Thymus (tissue), 11 donors: ENCODE data around the gene ZNF385B. TPM values are rescaled to one million over a fixed set of nuclear protein-coding genes. Genes with fewer than 3 reads are reported as not detected.

Experiments
- DNase-seq, 9 donors: peaks; one replicate each; pipeline ENCODE4 v3.0.0-alpha.2; 2013; ENCODE audit warnings: low spot score in 9 of 9, low read depth in 6 of 9, missing footprints in 1 of 9
- H3K27ac ChIP-seq, 2 donors: one replicate each; pipeline ENCODE4 v1.5.1; 2013; ENCODE audit warnings: control low read depth in 1 of 2, low read depth in 1 of 2, low read length in 1 of 2, mild to moderate bottlenecking in 1 of 2, moderate library complexity in 1 of 2
- H3K27me3 ChIP-seq, 2 donors: one replicate each; pipeline ENCODE4 v1.5.1; 2013; ENCODE audit warnings: low read length in 1 of 2; ENCODE audit not compliant: control insufficient read depth in 2 of 2, insufficient read depth in 1 of 2
- H3K36me3 ChIP-seq, 2 donors: one replicate each; pipeline ENCODE4 v1.5.1; 2013; ENCODE audit warnings: low read length in 1 of 2, mild to moderate bottlenecking in 1 of 2, moderate library complexity in 1 of 2; ENCODE audit not compliant: control insufficient read depth in 2 of 2, insufficient read depth in 2 of 2
- H3K4me1 ChIP-seq, 2 donors: one replicate each; pipeline ENCODE4 v1.5.1; 2013; ENCODE audit warnings: low read length in 2 of 2; ENCODE audit not compliant: control insufficient read depth in 2 of 2, insufficient read depth in 2 of 2
- H3K4me3 ChIP-seq, 2 donors: one replicate each; pipeline ENCODE4 v1.5.1; 2013; ENCODE audit warnings: low read length in 2 of 2, control low read depth in 1 of 2, mild to moderate bottlenecking in 1 of 2
- H3K9me3 ChIP-seq, 2 donors: one replicate each; pipeline ENCODE4 v1.5.1; 2013; ENCODE audit warnings: low read length in 1 of 2, mild to moderate bottlenecking in 1 of 2; ENCODE audit not compliant: control insufficient read depth in 2 of 2, insufficient read depth in 1 of 2
- WGBS: extraction: QIAGEN DNeasy Blood & Tissue Kit; methylation state at CpG from one replicate; pipeline ENCODE4 v1.1.7; 2013; 5-methylcytosine and 5-hydroxymethylcytosine counted together
- polyA plus RNA-seq: library from polyadenylated mRNA; stranded (reverse); fragments of 200-250 nt; gene quantifications from one replicate; pipeline ENCODE4 v1.2.3, GENCODE V29; 2013
- total RNA-seq: library from RNA; stranded (reverse); fragments of 120-200 nt; gene quantifications from one replicate; pipeline ENCODE4 v1.2.4, GENCODE V29; 2013
- donor health status: healthy.

Gene ZNF385B
- total and polyA plus RNA-seq, 2 donors, result 0.14 to 2.0 TPM

DNA sequence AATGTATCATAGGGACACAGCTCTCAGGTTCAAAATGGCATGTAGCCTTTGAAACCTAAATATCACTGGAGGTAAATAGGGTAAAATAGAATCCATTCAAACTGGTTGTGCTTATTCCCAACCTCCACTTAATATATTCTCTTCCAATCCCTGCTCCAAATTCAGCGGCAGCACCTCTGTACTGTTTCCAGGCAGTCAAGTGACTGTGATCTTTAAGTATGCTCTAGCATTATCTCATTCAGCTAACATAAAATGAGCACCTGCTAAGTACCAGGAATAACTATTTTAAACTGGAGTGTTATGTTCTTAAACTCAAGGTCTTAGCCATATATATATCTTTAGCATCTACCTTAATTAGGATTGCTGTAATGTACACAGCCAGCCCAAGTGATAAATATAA, 327.5 kb downstream of the ZNF385B start:
- Histone ChIP-seq H3K4me1 (no peaks in the 10 kb centered on the region), H3K36me3 (no peaks in the 10 kb centered on the region), H3K4me3 (no peak overlapping the region), H3K9me3 (no peaks in the 10 kb centered on the region), H3K27me3 (no peaks in the 10 kb centered on the region), H3K27ac (no peak overlapping the region)
- no peak for DNase-seq
- WGBS, result 97% methylated on average over 1 of the region's 1 CpG

DNA sequence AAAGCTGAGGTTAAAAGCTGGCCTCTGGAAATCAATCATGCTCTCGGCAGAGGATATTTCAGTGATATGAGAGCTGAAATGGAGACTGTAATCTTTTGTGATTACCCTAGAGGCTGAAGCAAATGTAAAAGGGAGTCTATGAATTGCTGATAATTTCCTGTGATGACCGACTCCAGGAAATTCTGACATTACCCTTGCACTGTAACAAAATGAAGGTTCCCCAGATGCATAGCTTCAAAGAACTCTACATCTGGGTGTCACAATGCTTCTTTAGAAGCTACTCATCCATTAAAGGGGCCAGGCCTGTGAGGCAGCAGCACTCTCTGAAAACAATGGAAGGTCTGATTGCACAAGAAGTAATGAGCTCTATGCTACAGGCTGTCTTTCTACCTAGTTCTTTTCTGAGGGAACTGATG, 328.5 kb downstream of the ZNF385B start:
- WGBS, result 91% methylated on average over 2 of the region's 2 CpGs
- H3K27ac ChIP-seq, result no peak overlapping the region
- H3K9me3 ChIP-seq, result no peaks in the 10 kb centered on the region
- no peak overlapping the region for H3K4me3 ChIP-seq
- H3K27me3 ChIP-seq, result no peaks in the 10 kb centered on the region
- H3K4me1 ChIP-seq, result no peaks in the 10 kb centered on the region
- no peak for DNase-seq
- H3K36me3 ChIP-seq, result no peaks in the 10 kb centered on the region

GRCh38 chr2:179528576-179529069, 332.8 kb downstream of the ZNF385B start:
- Histone ChIP-seq H3K27me3 (no peaks in the 10 kb centered on the region), H3K27ac (no peak overlapping the region), H3K36me3 (no peaks in the 10 kb centered on the region), H3K9me3 (no peaks in the 10 kb centered on the region), H3K4me1 (no peaks in the 10 kb centered on the region), H3K4me3 (no peak overlapping the region)
- 94% methylated on average over 2 of the region's 2 CpGs for WGBS
- no peak for DNase-seq

- H3K9me3 ChIP-seq, result no peaks in the 10 kb centered on the region
- no peak for DNase-seq
- no peak overlapping the region for H3K27ac ChIP-seq
- H3K36me3 ChIP-seq, result no peaks in the 10 kb centered on the region
- no peaks in the 10 kb centered on the region for H3K4me1 ChIP-seq
- H3K4me3 ChIP-seq, result no peak overlapping the region
- H3K27me3 ChIP-seq, result no peaks in the 10 kb centered on the region
- 92% methylated on average over 3 of the region's 3 CpGs for WGBS
These were observed 336.1 kb downstream of the ZNF385B start for GRCh38 chr2:179525340-179525739.

GRCh38 chr2:179524809-179525339, 336.5 kb downstream of the ZNF385B start:
- Histone ChIP-seq H3K36me3 (no peaks in the 10 kb centered on the region), H3K27me3 (no peaks in the 10 kb centered on the region), H3K4me3 (no peak overlapping the region), H3K9me3 (no peaks in the 10 kb centered on the region), H3K27ac (no peak overlapping the region), H3K4me1 (no peaks in the 10 kb centered on the region)
- WGBS, result 84% methylated on average over 5 of the region's 5 CpGs
- DNase-seq, result no peak

GRCh38 chr2:179521944-179522343, 339.5 kb downstream of the ZNF385B start:
- Histone ChIP-seq H3K4me1 (no peaks in the 10 kb centered on the region), H3K27me3 (no peaks in the 10 kb centered on the region), H3K27ac (no peak overlapping the region), H3K4me3 (no peak overlapping the region), H3K36me3 (no peaks in the 10 kb centered on the region), H3K9me3 (no peaks in the 10 kb centered on the region)
- WGBS, result 88% methylated on average over 1 of the region's 1 CpG
- DNase-seq, result no peak

DNA sequence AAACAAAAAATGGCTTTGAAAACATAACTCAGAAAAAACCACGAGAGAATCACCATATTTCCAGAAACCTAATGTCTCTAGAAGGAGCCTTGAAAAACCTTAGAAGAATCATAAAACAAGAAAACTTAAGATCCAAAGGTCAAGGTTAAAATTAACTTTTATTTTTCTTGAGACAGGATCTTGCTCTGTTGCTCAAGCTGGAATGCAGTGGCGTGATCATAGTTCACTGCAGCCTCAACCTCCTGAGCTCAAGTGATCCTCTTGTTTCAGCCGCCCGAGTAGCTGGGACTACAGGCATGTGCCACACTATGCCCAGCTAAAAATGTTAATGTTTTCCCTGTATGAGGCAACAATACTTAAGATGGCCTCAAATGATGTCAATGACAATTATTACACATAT, 342.6 kb downstream of the ZNF385B start:
- Histone ChIP-seq H3K36me3 (no peaks in the 10 kb centered on the region), H3K4me3 (no peak overlapping the region), H3K4me1 (no peaks in the 10 kb centered on the region), H3K27me3 (no peaks in the 10 kb centered on the region), H3K27ac (no peak overlapping the region), H3K9me3 (no peaks in the 10 kb centered on the region)
- DNase-seq, result no peak
- WGBS, result 92% methylated on average over 4 of the region's 4 CpGs

DNA sequence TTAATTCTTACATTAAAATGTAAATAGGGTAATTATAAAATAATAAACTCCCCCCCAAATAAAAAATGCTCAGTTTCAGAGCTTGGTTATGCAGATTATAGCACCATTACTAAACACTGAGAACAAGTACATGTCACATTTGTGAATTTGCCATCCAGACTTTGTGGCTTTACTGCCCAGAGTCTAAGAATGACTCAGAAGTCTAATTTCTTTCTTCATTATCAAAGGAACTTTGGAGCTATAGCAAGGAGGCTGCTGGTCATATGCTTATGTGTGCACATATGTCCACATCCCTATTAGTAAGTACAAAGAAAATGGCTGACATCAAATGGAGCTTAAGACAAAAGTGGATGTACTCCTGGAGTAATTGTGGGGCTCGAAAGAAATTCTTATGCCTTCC, 348.2 kb downstream of the ZNF385B start:
- no peak for DNase-seq
- WGBS, result 85% methylated on average over 1 of the region's 1 CpG

GRCh38 chr2:179512281-179513035, 349.0 kb downstream of the ZNF385B start:
- H3K9me3 ChIP-seq, result no peaks in the 10 kb centered on the region
- no peak for DNase-seq
- H3K27ac ChIP-seq, result no peak overlapping the region
- H3K4me3 ChIP-seq, result no peak overlapping the region
- no peaks in the 10 kb centered on the region for H3K27me3 ChIP-seq
- H3K36me3 ChIP-seq, result no peaks in the 10 kb centered on the region
- H3K4me1 ChIP-seq, result no peaks in the 10 kb centered on the region
- 97% methylated on average over 1 of the region's 1 CpG for WGBS

More for the DNA sequence above, 348.2 kb downstream of the ZNF385B start:
- Histone ChIP-seq H3K36me3 (no peaks in the 10 kb centered on the region), H3K27me3 (no peaks in the 10 kb centered on the region), H3K4me3 (no peak overlapping the region), H3K4me1 (no peaks in the 10 kb centered on the region), H3K9me3 (no peaks in the 10 kb centered on the region), H3K27ac (no peak overlapping the region)
